ENCODE data around the gene TNFRSF14.
"Not testable (repeated sequence)": the region's sequence is repeated elsewhere in the genome, so short reads cannot be mapped to it uniquely, and the experiment has no call there.

TNFRSF14 gene

DNA sequence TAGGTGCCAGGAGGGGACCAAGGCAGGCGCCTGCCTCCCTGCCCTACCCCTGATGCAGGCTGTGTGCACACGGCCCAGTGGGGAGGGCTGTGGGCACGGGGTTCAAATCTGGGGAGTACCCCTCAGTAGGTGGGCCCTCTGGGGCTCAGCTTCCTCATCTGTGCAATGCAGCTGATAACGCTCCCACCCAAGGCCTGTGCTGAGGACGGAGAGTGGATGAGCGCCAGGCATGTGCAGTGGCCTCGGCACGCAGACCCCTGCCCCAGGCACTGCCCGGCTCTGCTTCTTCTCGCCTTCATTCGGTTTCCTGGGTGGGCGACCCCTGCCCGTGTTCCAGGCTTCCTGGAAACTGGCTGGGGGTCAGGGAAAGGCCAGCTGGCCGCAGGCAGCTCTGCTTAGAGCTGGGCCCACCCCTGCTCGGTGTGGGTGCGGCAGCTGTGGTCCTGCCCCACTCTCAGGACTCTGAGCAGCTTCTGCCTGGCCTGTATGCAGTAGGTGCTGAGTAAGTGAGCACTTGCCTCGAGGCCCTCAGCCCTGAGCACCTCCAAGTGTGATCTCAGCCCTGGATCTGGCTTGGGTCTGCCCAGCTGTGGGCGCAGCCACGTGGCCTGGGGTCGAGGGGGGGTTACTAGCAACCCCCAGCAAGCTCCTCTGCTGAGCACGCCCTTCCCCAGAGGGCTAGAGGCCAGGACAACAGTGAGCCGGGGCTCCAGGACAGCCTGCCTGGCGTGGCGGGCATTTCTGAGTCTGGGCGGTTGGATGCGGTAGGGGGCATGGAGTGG is 11.9 kb upstream of the TNFRSF14 start:
- Histone ChIP-seq H3K9me3 (no peaks in the 10 kb centered on the region), H4K20me1 (no peaks in the 10 kb centered on the region), H3K4me3 (no peak overlapping the region), H3K27me3 (peaks cover 4% of the 10 kb centered on the region; the same call in 1 of the 2 replicates), H3K4me1 (peaks cover 91% of the 10 kb centered on the region), H3K4me2 (peak overlapping the region; percentile 86), H3K27ac (peak overlapping the region; percentile 66), H3K9ac (0 out of 2 replicates have a peak overlapping the region, but pooled peaks have one; percentile 45), H3K36me3 (no peaks in the 10 kb centered on the region)
- TF ChIP-seq Cebpa-rat (IDR thresholded peaks at IDR 0.05): no peak

DNA sequence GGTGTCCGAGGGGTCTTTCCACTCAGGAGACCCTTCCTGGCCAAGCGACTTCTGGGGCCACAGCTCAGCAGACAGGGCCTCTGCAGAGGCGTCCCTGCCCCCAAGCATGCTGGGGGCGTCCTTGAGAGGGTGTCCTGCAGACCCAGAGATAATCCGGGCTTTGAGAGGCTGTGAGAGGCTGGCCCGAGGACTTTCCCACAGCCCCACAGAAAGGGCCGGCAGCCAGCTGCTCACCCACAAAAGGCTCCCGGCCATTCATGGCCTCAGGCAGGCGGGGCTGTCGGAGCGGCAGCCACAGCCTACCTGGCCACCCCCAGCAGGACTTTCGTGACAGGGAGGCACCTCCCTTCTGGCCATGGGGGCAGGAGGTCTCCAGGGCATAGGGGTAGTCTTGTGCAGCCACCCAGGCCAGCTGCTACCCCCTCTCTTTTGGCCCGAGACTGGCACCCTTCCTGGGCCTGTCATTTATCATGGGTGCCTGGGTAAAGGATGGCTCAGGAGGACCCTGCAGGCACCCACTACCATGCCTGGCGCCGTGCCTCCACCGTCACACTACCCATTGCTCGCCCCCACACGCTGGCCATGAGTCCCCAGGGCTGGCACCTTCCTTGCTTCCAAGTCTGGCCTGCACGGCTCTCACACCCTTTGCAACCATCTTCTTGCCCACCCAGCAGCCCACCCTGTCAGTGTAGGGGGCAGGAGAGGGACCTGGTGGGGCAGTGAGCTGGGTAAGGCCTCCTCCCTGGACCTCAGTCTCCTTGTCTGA is 11.1 kb upstream of the TNFRSF14 start:
- Histone ChIP-seq H3K9ac (no peak overlapping the region), H3K27ac (peak overlapping the region; percentile 66)

DNA sequence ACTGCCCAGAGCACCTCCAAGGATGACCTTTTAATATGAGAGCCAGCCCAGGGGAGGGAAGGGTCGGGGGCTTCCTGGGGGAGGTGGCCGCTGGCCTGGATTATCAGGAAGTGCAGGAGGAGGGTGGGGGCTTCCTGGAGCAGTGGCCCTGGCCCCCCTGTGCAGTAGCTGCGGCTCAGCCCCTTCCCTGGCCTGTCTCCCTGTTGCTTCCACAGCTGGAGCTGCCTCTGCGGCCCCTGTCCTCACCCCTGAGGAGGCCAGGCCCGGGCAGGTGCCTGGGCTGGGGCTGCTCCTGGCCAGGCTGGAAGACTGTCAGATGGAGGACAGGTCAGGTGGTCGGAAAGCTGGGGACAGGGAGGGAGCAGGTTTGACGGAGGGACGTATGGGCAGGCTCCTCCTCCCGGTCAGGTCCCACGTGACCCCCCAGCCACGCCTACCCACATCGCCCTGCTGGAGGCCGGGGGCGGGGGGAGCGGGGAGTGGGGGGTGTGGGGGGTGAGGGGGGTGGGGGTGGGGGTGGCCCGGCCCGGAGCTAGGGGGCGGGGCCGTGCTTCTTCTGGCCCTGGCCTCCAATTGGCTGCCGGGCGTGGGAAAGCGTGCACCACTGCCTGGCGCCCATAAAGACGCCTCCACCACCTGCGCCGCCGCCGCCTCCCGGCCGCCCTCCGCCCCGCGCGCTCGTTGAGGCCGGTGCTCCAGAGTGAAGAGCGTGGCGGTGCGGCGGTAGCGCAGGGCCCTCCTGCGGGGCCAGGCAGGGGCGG is 10.2 kb upstream of the TNFRSF14 start:
- no peaks in the 10 kb centered on the region for H3K9me3 ChIP-seq
- peak overlapping the region; percentile 70; the same call in 1 of the 2 replicates for H3K9ac ChIP-seq
- H3K4me2 ChIP-seq: peak overlapping the region; percentile 88
- TF ChIP-seq Cebpa-rat (IDR thresholded peaks at IDR 0.05): no peak
- peak overlapping the region; percentile 94 for H3K27ac ChIP-seq
- H3K27me3 ChIP-seq: no peaks in the 10 kb centered on the region
- no peaks in the 10 kb centered on the region for H4K20me1 ChIP-seq
- H3K4me3 ChIP-seq: peak overlapping the region; percentile 67
- H3K36me3 ChIP-seq: no peaks in the 10 kb centered on the region
- peaks cover 96% of the 10 kb centered on the region for H3K4me1 ChIP-seq

More for the DNA sequence above, 11.1 kb upstream of the TNFRSF14 start:
- Histone ChIP-seq H3K4me1 (peaks cover 93% of the 10 kb centered on the region), H3K36me3 (no peaks in the 10 kb centered on the region), H3K9me3 (no peaks in the 10 kb centered on the region), H4K20me1 (no peaks in the 10 kb centered on the region), H3K27me3 (peaks cover 4% of the 10 kb centered on the region; the same call in 1 of the 2 replicates), H3K4me3 (no peak overlapping the region), H3K4me2 (peak overlapping the region; percentile 86)
- no peak for TF ChIP-seq Cebpa-rat (IDR thresholded peaks at IDR 0.05)

DNA sequence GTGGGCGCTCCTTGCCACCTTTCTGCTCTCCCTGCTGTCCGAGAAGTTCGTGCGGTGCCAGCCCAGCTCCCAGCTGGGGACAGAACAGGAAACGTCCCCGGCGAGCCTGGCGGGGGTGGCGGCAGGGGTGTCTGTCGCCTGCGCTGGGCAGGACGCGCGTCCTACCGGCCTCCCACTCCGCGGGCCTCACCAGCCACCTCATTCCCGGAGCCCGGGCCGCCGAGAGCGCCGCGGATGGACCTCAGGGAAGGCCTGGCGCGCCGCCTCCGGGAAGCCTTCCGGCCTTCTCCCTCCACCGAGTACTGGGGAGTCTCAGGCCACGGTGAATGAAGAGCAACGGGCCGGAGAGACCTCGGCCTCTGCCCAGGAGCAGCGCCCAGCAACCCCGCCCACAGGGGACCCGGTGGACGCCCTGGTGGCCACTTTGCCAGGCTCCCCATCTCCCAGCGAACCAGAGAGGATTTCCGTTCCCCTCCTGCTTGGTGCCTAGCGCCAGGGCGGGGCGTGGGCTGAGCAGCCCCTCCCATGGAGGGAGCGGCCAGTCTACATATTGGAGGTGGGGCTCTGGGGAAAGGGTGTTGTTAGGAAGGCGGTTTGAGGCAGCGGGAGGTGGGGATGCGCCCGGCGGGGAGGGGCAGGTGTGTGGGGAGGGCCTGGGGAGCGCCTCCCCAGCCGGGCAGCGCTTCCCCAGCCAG is 9.5 kb upstream of the TNFRSF14 start:
- H3K9me3 ChIP-seq: no peaks in the 10 kb centered on the region
- no peaks in the 10 kb centered on the region for H3K27me3 ChIP-seq
- no peaks in the 10 kb centered on the region for H4K20me1 ChIP-seq
- H3K4me2 ChIP-seq: peak overlapping the region; percentile 88
- H3K4me1 ChIP-seq: peaks cover 96% of the 10 kb centered on the region
- peak overlapping the region; percentile 70 for H3K9ac ChIP-seq
- no peak for TF ChIP-seq Cebpa-rat (IDR thresholded peaks at IDR 0.05)
- H3K36me3 ChIP-seq: no peaks in the 10 kb centered on the region
- H3K27ac ChIP-seq: peak overlapping the region; percentile 94
- H3K4me3 ChIP-seq: peak overlapping the region; percentile 67

GRCh38 chr1:2547210-2548067 is 8.7 kb upstream of the TNFRSF14 start:
- H3K27ac ChIP-seq: peak overlapping the region; percentile 94
- TF ChIP-seq Cebpa-rat (IDR thresholded peaks at IDR 0.05): no peak
- H3K4me3 ChIP-seq: peak overlapping the region; percentile 67
- no peaks in the 10 kb centered on the region for H3K27me3 ChIP-seq
- peak overlapping the region; percentile 70 for H3K9ac ChIP-seq
- peaks cover 96% of the 10 kb centered on the region for H3K4me1 ChIP-seq
- H3K4me2 ChIP-seq: peak overlapping the region; percentile 88
- no peaks in the 10 kb centered on the region for H3K9me3 ChIP-seq
- no peaks in the 10 kb centered on the region for H3K36me3 ChIP-seq
- no peaks in the 10 kb centered on the region for H4K20me1 ChIP-seq

DNA sequence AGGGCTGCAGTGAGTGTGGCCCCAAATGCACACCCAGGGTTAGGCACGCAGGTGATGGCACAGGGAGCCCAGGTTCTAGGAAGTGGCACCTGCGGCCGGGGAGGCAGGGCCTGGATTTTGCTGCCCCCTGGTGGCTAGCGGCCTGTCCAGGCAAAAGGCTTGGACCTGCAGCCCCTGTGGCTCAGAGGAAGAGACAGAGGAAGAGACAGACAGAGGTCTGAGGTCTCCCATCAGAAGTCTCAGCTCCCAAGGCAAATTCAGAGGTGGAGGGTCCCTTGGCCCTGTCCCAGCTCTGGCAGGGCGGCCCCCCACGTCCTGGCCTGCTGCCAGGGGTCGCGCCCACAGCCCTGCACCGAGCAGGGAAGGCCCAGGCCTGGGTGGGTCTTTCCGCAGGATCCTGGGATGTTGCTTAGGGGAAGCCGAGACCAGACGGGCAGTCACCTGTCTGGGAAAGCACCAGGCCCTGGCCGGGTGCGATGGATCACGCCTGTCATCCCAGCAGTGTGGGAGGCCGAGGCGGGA is 8.0 kb upstream of the TNFRSF14 start:
- Histone ChIP-seq H3K4me3 (peak overlapping the region; percentile 67), H4K20me1 (no peaks in the 10 kb centered on the region), H3K4me2 (peak overlapping the region; percentile 88), H3K9ac (peak overlapping the region; percentile 72), H3K9me3 (no peaks in the 10 kb centered on the region), H3K27ac (peak overlapping the region; percentile 94), H3K36me3 (no peaks in the 10 kb centered on the region), H3K4me1 (peaks cover 95% of the 10 kb centered on the region), H3K27me3 (no peaks in the 10 kb centered on the region)
- no peak for TF ChIP-seq Cebpa-rat (IDR thresholded peaks at IDR 0.05)

- H3K9me3 ChIP-seq, H4K20me1 ChIP-seq, H3K27me3 ChIP-seq, H3K36me3 ChIP-seq: not testable (repeated sequence)
- Histone ChIP-seq H3K4me3 (peak overlapping the region; percentile 67), H3K4me1 (peaks cover 90% of the 10 kb centered on the region), H3K27ac (peak overlapping the region; percentile 94), H3K4me2 (peak overlapping the region; percentile 88), H3K9ac (peak overlapping the region; percentile 72)
Measured at GRCh38 chr1:2549367-2550029, 6.7 kb upstream of the TNFRSF14 start.

GRCh38 chr1:2550309-2550861 is 5.8 kb upstream of the TNFRSF14 start:
- peak overlapping the region; percentile 88 for H3K4me2 ChIP-seq

GRCh38 chr1:2551544-2551943 is 4.6 kb upstream of the TNFRSF14 start:
- H3K27me3 ChIP-seq, H3K4me3 ChIP-seq, H4K20me1 ChIP-seq, H3K36me3 ChIP-seq, H3K9me3 ChIP-seq, H3K9ac ChIP-seq: not testable (repeated sequence)
- H3K4me2 ChIP-seq: peak overlapping the region; percentile 88
- H3K27ac ChIP-seq: peak overlapping the region; percentile 30; the same call in 1 of the 2 replicates
- peaks cover 90% of the 10 kb centered on the region for H3K4me1 ChIP-seq

More at GRCh38 chr1:2550309-2550861, 5.8 kb upstream of the TNFRSF14 start:
- H3K9me3 ChIP-seq, H3K36me3 ChIP-seq, H3K9ac ChIP-seq, H4K20me1 ChIP-seq, H3K27me3 ChIP-seq: not testable (repeated sequence)
- H3K4me3 ChIP-seq: 0 out of 2 replicates have a peak overlapping the region, but pooled peaks have one; percentile 14
- H3K27ac ChIP-seq: peak overlapping the region; percentile 46; the same call in 1 of the 2 replicates
- H3K4me1 ChIP-seq: peaks cover 90% of the 10 kb centered on the region
